WTC11 (cell line): Measurements from ENCODE around the gene CACTIN. TPM values are rescaled to one million over a fixed set of nuclear protein-coding genes. Genes with fewer than 3 reads are reported as not detected.
A peak's percentile ranks its signal among the peaks of the same experiment; 100 is the strongest.

Source experiments
- ATAC-seq: fragments of 200-7000 bp; cut with Tn5 transposase; 2 replicates; pipeline ENCODE4 v1.10.0; 2021; ENCODE audit warnings: mild to moderate bottlenecking, moderate library complexity
- CTCF ChIA-PET: fragments of 300-600 bp; sonication (Branson Sonifier 250); formaldehyde crosslinking; loops from one replicate; lab custom pipeline; 2021; ENCODE audit warnings: antibody characterized with exemption; lab: Charles Lee
- POLR2A ChIA-PET: fragments of 350-600 bp; sonication (Branson Sonifier 250); formaldehyde crosslinking; loops from one replicate; lab custom pipeline; 2021; ENCODE audit warnings: antibody characterized with exemption; lab: Charles Lee
- DNase-seq: peaks from one replicate; pipeline ENCODE4 v3.0.0; 2021; ENCODE audit warnings: low spot score
- H3K27ac Mint-ChIP-seq: 2 replicates; pipeline ENCODE4 v1.8.0; 2021; ENCODE audit warnings: mixed read lengths
- H3K27me3 Mint-ChIP-seq: 2 replicates; pipeline ENCODE4 v1.8.0; 2021; ENCODE audit warnings: low read depth, mild to moderate bottlenecking, moderate library complexity, mixed read lengths
- H3K36me3 Mint-ChIP-seq: 2 replicates; pipeline ENCODE4 v1.8.0; 2021; ENCODE audit warnings: mixed read lengths
- H3K4me1 Mint-ChIP-seq: 2 replicates; pipeline ENCODE4 v1.8.0; 2022; ENCODE audit warnings: mixed read lengths
- H3K4me3 Mint-ChIP-seq: 2 replicates; pipeline ENCODE4 v1.8.0; 2021; ENCODE audit warnings: mild to moderate bottlenecking, moderate library complexity, mixed read lengths
- H3K9me3 Mint-ChIP-seq: 2 replicates; pipeline ENCODE4 v1.8.0; 2021; ENCODE audit warnings: mixed read lengths
- CREB1 ChIP-seq: sonication (generic); formaldehyde crosslinking; IDR thresholded peaks from 2 replicates; pipeline ENCODE4 v1.8.0; 2023; ENCODE audit warnings: mild to moderate bottlenecking, missing genetic modification reagents
- ELF4 ChIP-seq: sonication (generic); formaldehyde crosslinking; IDR thresholded peaks from 2 replicates; pipeline ENCODE4 v1.8.1; 2022; ENCODE audit warnings: low read depth, mild to moderate bottlenecking, moderate library complexity, missing genetic modification reagents
- ESRRA ChIP-seq: sonication (generic); formaldehyde crosslinking; IDR thresholded peaks from 2 replicates; pipeline ENCODE4 v1.8.1; 2022; ENCODE audit warnings: mild to moderate bottlenecking, missing genetic modification reagents, borderline replicate concordance
- FOXJ3 ChIP-seq: sonication (generic); formaldehyde crosslinking; IDR thresholded peaks from 2 replicates; pipeline ENCODE4 v1.9.0; 2021; ENCODE audit warnings: missing genetic modification reagents, mild to moderate bottlenecking, borderline replicate concordance
- FOXK1 ChIP-seq: sonication (generic); formaldehyde crosslinking; IDR thresholded peaks from 2 replicates; pipeline ENCODE4 v1.8.0; 2022; ENCODE audit warnings: mild to moderate bottlenecking, moderate library complexity, missing genetic modification reagents
- IRF2 ChIP-seq: sonication (generic); formaldehyde crosslinking; IDR thresholded peaks from 2 replicates; pipeline ENCODE4 v1.8.0; 2022; ENCODE audit warnings: low read depth, missing genetic modification reagents, borderline replicate concordance
- KAT7 ChIP-seq: sonication (generic); formaldehyde crosslinking; IDR thresholded peaks from 2 replicates; pipeline ENCODE4 v1.8.1; 2023; ENCODE audit warnings: missing genetic modification reagents, mild to moderate bottlenecking, borderline replicate concordance
- NR2C2 ChIP-seq: sonication (generic); formaldehyde crosslinking; IDR thresholded peaks from 2 replicates; pipeline ENCODE4 v1.8.0; 2022; ENCODE audit warnings: mild to moderate bottlenecking, missing genetic modification reagents
- TP53 ChIP-seq: sonication (generic); formaldehyde crosslinking; IDR thresholded peaks from 2 replicates; pipeline ENCODE4 v1.8.1; 2023; ENCODE audit warnings: mild to moderate bottlenecking, missing genetic modification reagents
- ZNF232 ChIP-seq: sonication (generic); formaldehyde crosslinking; IDR thresholded peaks from 2 replicates; pipeline ENCODE4 v1.8.0; 2022; ENCODE audit warnings: mild to moderate bottlenecking, missing genetic modification reagents
- ZNF263 ChIP-seq: sonication (generic); formaldehyde crosslinking; IDR thresholded peaks from 2 replicates; pipeline ENCODE4 v1.8.1; 2022; ENCODE audit warnings: low read depth, mild to moderate bottlenecking, moderate library complexity, missing genetic modification reagents
- total RNA-seq: library from RNA; stranded (reverse); gene quantifications from 3 replicates; pipeline ENCODE4 v1.2.3, GENCODE V29; 2021
- TF ChIP-seq, protein P1 (sequence below): fragments of 250-450 bp; sonication (Bioruptor Pico); IDR thresholded peaks from 2 replicates; pipeline ENCODE4 v2.1.2; 2022; ENCODE audit warnings: mild to moderate bottlenecking, moderate library complexity
- TF ChIP-seq, protein P2 (sequence below): fragments of 250-450 bp; sonication (Bioruptor Pico); IDR thresholded peaks from 2 replicates; pipeline ENCODE4 v1.8.0; 2021; ENCODE audit warnings: mild to moderate bottlenecking
- TF ChIP-seq, protein P3 (sequence below): sonication (generic); formaldehyde crosslinking; IDR thresholded peaks from 2 replicates; pipeline ENCODE4 v1.8.1; 2022; ENCODE audit warnings: mild to moderate bottlenecking, missing genetic modification reagents, moderate library complexity, borderline replicate concordance
- TF ChIP-seq, protein P4 (sequence below): fragments of 250-450 bp; sonication (Bioruptor Pico); IDR thresholded peaks from 2 replicates; pipeline ENCODE4 v1.9.0; 2021; ENCODE audit warnings: mild to moderate bottlenecking, borderline replicate concordance
- TF ChIP-seq, protein P5 (sequence below): sonication (generic); formaldehyde crosslinking; IDR thresholded peaks from 2 replicates; pipeline ENCODE4 v1.8.1; 2023; ENCODE audit warnings: mild to moderate bottlenecking, missing genetic modification reagents, moderate library complexity

The CACTIN gene
- total RNA-seq, 1 experiment from 2014 or later = 42.2 TPM

DNA sequence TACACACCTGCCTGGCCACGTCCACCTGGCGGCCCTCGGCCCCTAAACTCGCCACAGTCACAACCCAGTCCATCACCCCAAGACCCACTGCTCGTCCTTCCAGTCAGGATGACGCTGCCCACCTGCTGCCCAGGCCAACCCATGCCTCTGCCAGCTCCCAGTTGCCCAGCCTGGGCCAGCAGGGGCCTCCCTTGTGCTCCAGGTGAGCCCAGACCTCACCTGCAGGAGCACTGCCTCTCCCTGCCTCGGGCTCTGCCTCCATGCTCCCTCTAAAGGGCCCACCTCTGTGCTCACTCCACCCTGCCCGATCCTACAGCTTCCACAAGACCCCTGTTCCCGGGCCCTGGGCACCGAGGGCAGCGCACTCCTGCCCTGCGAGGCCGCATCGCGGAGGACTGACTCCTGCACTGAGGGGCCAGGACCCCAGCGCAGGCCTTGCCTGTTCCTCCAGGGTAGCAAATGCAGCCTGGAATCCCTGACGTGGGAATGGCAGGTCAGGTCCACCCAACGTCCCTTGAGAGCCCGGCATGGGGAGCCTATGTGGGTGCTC lies 8.0 kb upstream of the CACTIN start:
- Mint-ChIP-seq H3K36me3 (peaks cover 5% of the 10 kb centered on the region; the same call in 1 of the 2 replicates), H3K4me1 (no peaks in the 10 kb centered on the region), H3K27me3 (no peaks in the 10 kb centered on the region), H3K9me3 (no peaks in the 10 kb centered on the region), H3K4me3 (no peak overlapping the region), H3K27ac (peak overlapping the region; percentile 80)
- TF ChIP-seq ESRRA (CRISPR knock-in tag) (no peak), ELF4 (CRISPR knock-in tag) (no peak), FOXJ3 (CRISPR knock-in tag) (no peak), NR2C2 (CRISPR knock-in tag) (no peak), ZNF263 (CRISPR knock-in tag) (no peak), IRF2 (CRISPR knock-in tag) (no peak), TP53 (CRISPR knock-in tag) (no peak), KAT7 (no peak), FOXK1 (no peak)
- TF ChIP-seq, protein P1, sequence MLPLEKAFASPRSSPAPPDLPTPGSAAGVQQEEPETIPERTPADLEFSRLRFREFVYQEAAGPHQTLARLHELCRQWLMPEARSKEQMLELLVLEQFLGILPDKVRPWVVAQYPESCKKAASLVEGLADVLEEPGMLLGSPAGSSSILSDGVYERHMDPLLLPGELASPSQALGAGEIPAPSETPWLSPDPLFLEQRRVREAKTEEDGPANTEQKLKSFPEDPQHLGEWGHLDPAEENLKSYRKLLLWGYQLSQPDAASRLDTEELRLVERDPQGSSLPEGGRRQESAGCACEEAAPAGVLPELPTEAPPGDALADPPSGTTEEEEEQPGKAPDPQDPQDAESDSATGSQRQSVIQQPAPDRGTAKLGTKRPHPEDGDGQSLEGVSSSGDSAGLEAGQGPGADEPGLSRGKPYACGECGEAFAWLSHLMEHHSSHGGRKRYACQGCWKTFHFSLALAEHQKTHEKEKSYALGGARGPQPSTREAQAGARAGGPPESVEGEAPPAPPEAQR (CRISPR knock-in tag) = no peak
- TF ChIP-seq, protein P2, sequence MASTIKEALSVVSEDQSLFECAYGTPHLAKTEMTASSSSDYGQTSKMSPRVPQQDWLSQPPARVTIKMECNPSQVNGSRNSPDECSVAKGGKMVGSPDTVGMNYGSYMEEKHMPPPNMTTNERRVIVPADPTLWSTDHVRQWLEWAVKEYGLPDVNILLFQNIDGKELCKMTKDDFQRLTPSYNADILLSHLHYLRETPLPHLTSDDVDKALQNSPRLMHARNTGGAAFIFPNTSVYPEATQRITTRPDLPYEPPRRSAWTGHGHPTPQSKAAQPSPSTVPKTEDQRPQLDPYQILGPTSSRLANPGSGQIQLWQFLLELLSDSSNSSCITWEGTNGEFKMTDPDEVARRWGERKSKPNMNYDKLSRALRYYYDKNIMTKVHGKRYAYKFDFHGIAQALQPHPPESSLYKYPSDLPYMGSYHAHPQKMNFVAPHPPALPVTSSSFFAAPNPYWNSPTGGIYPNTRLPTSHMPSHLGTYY (CRISPR knock-in tag) = no peak
- TF ChIP-seq, protein P3, sequence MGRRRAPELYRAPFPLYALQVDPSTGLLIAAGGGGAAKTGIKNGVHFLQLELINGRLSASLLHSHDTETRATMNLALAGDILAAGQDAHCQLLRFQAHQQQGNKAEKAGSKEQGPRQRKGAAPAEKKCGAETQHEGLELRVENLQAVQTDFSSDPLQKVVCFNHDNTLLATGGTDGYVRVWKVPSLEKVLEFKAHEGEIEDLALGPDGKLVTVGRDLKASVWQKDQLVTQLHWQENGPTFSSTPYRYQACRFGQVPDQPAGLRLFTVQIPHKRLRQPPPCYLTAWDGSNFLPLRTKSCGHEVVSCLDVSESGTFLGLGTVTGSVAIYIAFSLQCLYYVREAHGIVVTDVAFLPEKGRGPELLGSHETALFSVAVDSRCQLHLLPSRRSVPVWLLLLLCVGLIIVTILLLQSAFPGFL = no peak
- TF ChIP-seq, protein P4, sequence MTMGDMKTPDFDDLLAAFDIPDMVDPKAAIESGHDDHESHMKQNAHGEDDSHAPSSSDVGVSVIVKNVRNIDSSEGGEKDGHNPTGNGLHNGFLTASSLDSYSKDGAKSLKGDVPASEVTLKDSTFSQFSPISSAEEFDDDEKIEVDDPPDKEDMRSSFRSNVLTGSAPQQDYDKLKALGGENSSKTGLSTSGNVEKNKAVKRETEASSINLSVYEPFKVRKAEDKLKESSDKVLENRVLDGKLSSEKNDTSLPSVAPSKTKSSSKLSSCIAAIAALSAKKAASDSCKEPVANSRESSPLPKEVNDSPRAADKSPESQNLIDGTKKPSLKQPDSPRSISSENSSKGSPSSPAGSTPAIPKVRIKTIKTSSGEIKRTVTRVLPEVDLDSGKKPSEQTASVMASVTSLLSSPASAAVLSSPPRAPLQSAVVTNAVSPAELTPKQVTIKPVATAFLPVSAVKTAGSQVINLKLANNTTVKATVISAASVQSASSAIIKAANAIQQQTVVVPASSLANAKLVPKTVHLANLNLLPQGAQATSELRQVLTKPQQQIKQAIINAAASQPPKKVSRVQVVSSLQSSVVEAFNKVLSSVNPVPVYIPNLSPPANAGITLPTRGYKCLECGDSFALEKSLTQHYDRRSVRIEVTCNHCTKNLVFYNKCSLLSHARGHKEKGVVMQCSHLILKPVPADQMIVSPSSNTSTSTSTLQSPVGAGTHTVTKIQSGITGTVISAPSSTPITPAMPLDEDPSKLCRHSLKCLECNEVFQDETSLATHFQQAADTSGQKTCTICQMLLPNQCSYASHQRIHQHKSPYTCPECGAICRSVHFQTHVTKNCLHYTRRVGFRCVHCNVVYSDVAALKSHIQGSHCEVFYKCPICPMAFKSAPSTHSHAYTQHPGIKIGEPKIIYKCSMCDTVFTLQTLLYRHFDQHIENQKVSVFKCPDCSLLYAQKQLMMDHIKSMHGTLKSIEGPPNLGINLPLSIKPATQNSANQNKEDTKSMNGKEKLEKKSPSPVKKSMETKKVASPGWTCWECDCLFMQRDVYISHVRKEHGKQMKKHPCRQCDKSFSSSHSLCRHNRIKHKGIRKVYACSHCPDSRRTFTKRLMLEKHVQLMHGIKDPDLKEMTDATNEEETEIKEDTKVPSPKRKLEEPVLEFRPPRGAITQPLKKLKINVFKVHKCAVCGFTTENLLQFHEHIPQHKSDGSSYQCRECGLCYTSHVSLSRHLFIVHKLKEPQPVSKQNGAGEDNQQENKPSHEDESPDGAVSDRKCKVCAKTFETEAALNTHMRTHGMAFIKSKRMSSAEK = no peak
- TF ChIP-seq, protein P5, sequence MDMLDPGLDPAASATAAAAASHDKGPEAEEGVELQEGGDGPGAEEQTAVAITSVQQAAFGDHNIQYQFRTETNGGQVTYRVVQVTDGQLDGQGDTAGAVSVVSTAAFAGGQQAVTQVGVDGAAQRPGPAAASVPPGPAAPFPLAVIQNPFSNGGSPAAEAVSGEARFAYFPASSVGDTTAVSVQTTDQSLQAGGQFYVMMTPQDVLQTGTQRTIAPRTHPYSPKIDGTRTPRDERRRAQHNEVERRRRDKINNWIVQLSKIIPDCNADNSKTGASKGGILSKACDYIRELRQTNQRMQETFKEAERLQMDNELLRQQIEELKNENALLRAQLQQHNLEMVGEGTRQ (CRISPR knock-in tag) = no peak
- ATAC-seq (no peak), DNase-seq (no peak)
- ChIA-PET POLR2A (no interaction called here), CTCF (no interaction called here)

DNA sequence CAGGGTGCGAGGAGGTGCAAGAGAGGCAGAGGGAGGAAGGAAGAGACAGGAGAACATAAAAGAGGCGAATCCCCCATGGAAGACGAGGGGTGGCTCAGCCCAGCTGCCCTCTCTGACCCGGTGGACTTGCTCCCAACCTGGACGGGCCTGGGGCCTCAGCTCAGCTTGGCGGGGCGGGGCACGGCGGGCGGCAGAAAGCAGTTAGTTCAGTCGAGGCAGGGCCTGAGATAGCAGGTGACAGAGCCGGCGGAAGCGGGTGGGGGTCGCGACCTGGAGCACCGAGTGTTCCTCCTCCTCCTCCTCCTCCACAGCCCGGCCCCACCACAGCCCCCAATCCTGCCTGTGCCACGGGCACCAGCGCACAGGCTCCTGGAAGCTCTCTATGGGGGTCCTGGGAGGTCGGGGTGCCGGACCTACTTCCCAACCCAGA lies 7.0 kb upstream of the CACTIN start:
- Mint-ChIP-seq H3K27me3 (no peaks in the 10 kb centered on the region), H3K4me1 (no peaks in the 10 kb centered on the region), H3K27ac (no peak overlapping the region), H3K36me3 (peaks cover 2% of the 10 kb centered on the region; the same call in 1 of the 2 replicates), H3K9me3 (no peaks in the 10 kb centered on the region), H3K4me3 (no peak overlapping the region)
- ATAC-seq (no peak), DNase-seq (no peak)
- ChIA-PET POLR2A (no interaction called here), CTCF (interaction anchor here (0.5 kb wide), 1 partner anchor 396 kb away, joined by 3 read pairs; no protein-coding TSS in a partner anchor)
- TF ChIP-seq ZNF232 (CRISPR knock-in tag) = no peak
- no peak for TF ChIP-seq CREB1
